H9 (cell line): ENCODE results near the gene CNN3. TPM values are rescaled to one million over a fixed set of nuclear protein-coding genes. Genes with fewer than 3 reads are reported as not detected.

Experiments used
- DNase-seq: peaks from one replicate; pipeline ENCODE4 v3.0.0-alpha.2; 2017
- H2AFZ ChIP-seq: one replicate; pipeline ENCODE4 v1.6.1; 2013; ENCODE audit warnings: mild to moderate bottlenecking, low read length, control low read depth, moderate library complexity
- H2AK5ac ChIP-seq: 2 replicates; pipeline ENCODE4 v1.6.1; 2013; ENCODE audit warnings: low read length, control low read depth, mixed read lengths; ENCODE audit not compliant: insufficient read length
- H2BK120ac ChIP-seq: one replicate; pipeline ENCODE4 v1.6.1; 2013; ENCODE audit warnings: low read depth, mild to moderate bottlenecking, low read length, control low read depth, inconsistent platforms; ENCODE audit not compliant: poor library complexity, severe bottlenecking
- H2BK12ac ChIP-seq: 2 replicates; pipeline ENCODE4 v1.6.1; 2013; ENCODE audit warnings: low read length, control low read depth, mixed read lengths, low read depth; ENCODE audit not compliant: insufficient read length
- H2BK15ac ChIP-seq: 2 replicates; pipeline ENCODE4 v1.6.1; 2013; ENCODE audit warnings: low read depth, low read length, control low read depth
- H2BK20ac ChIP-seq: one replicate; pipeline ENCODE4 v1.6.1; 2013; ENCODE audit warnings: low read depth, mild to moderate bottlenecking, low read length, control low read depth, inconsistent platforms; ENCODE audit not compliant: poor library complexity, severe bottlenecking
- H2BK5ac ChIP-seq: 2 replicates; pipeline ENCODE4 v1.6.1; 2013; ENCODE audit warnings: low read length, control low read depth, mixed read lengths; ENCODE audit not compliant: insufficient read length
- H3K14ac ChIP-seq: 2 replicates; pipeline ENCODE4 v1.6.1; 2013; ENCODE audit warnings: low read length, control low read depth; ENCODE audit not compliant: insufficient read depth
- H3K18ac ChIP-seq: 2 replicates; pipeline ENCODE4 v1.6.1; 2013; ENCODE audit warnings: low read depth, mild to moderate bottlenecking, mixed read lengths, low read length, control low read depth; ENCODE audit not compliant: insufficient read length
- H3K23ac ChIP-seq: 2 replicates; pipeline ENCODE4 v1.6.1; 2013; ENCODE audit warnings: low read length, control low read depth, mixed read lengths, low read depth; ENCODE audit not compliant: insufficient read length
- H3K23me2 ChIP-seq: 2 replicates; pipeline ENCODE4 v1.6.1; 2013; ENCODE audit warnings: low read depth, mild to moderate bottlenecking, mixed read lengths, low read length, control low read depth; ENCODE audit not compliant: insufficient read length, poor library complexity, severe bottlenecking
- H3K27ac ChIP-seq: 2 replicates; pipeline ENCODE4 v1.5.1; 2013; ENCODE audit warnings: low read length, control low read depth, mixed read lengths, low read depth; ENCODE audit not compliant: insufficient read length
- H3K27me3 ChIP-seq: 2 replicates; pipeline ENCODE4 v1.6.1; 2013; ENCODE audit warnings: low read length, control low read depth, inconsistent platforms; ENCODE audit not compliant: insufficient read depth
- H3K4ac ChIP-seq: 2 replicates; pipeline ENCODE4 v1.6.1; 2013; ENCODE audit warnings: low read depth, mild to moderate bottlenecking, control low read depth, inconsistent platforms, low read length, moderate library complexity
- H3K4me1 ChIP-seq: 2 replicates; pipeline ENCODE4 v1.6.1; 2013; ENCODE audit warnings: low read length, control low read depth, inconsistent platforms; ENCODE audit not compliant: insufficient read depth
- H3K4me2 ChIP-seq: 2 replicates; pipeline ENCODE4 v1.6.1; 2013; ENCODE audit warnings: low read length, control low read depth, mixed read lengths; ENCODE audit not compliant: insufficient read length, insufficient read depth
- H3K56ac ChIP-seq: 2 replicates; pipeline ENCODE4 v1.6.1; 2013; ENCODE audit warnings: low read depth, mild to moderate bottlenecking, mixed read lengths, low read length, control low read depth; ENCODE audit not compliant: insufficient read length
- H3K79me1 ChIP-seq: 2 replicates; pipeline ENCODE4 v1.6.1; 2013; ENCODE audit warnings: low read depth, mild to moderate bottlenecking, moderate library complexity, low read length, control low read depth, inconsistent platforms; ENCODE audit not compliant: insufficient read depth, poor library complexity, severe bottlenecking
- H3K79me2 ChIP-seq: 2 replicates; pipeline ENCODE4 v1.6.1; 2013; ENCODE audit warnings: low read length, control low read depth, inconsistent platforms; ENCODE audit not compliant: insufficient read depth
- H3K9ac ChIP-seq: 2 replicates; pipeline ENCODE4 v1.6.1; 2013; ENCODE audit warnings: low read length, control low read depth, mixed read lengths; ENCODE audit not compliant: insufficient read length; ENCODE audit errors: extremely low read depth
- H3K9me3 ChIP-seq: one replicate; pipeline ENCODE4 v1.6.1; 2013; ENCODE audit warnings: low read depth, low read length, inconsistent platforms; ENCODE audit not compliant: control insufficient read depth
- H3T11ph ChIP-seq: one replicate; pipeline ENCODE4 v1.6.1; 2013; ENCODE audit warnings: mild to moderate bottlenecking, low read length, control low read depth, inconsistent platforms
- H4K20me1 ChIP-seq: one replicate; pipeline ENCODE4 v1.6.1; 2013; ENCODE audit not compliant: control insufficient read depth, insufficient read length, insufficient read depth
- H4K5ac ChIP-seq: 2 replicates; pipeline ENCODE4 v1.6.1; 2013; ENCODE audit warnings: low read depth, mild to moderate bottlenecking, mixed read lengths, low read length, control low read depth; ENCODE audit not compliant: insufficient read length
- H4K8ac ChIP-seq: replicated peaks from 2 replicates; pipeline ENCODE4 v1.6.1; 2013; ENCODE audit warnings: low read length, control low read depth, mixed read lengths, low read depth; ENCODE audit not compliant: insufficient read length
- H4K91ac ChIP-seq: 2 replicates; pipeline ENCODE4 v1.6.1; 2013; ENCODE audit warnings: low read depth, mild to moderate bottlenecking, moderate library complexity, mixed read lengths, low read length, control low read depth; ENCODE audit not compliant: insufficient read length
- H3K27ac Mint-ChIP-seq, 3 experiments: 2 replicates in 2 of 3; 3 replicates in 1 of 3; pipeline ENCODE4 v1.8.0; 2020 to 2021; ENCODE audit warnings: mixed read lengths in 3 of 3, mild to moderate bottlenecking in 1 of 3, moderate library complexity in 1 of 3
- H3K27me3 Mint-ChIP-seq: 2 replicates; pipeline ENCODE4 v1.8.0; 2021; ENCODE audit warnings: low read depth, mild to moderate bottlenecking, moderate library complexity, mixed read lengths
- H3K36me3 Mint-ChIP-seq, 3 experiments: 2 replicates in 2 of 3; 3 replicates in 1 of 3; pipeline ENCODE4 v1.8.0; 2020 to 2021; ENCODE audit warnings: low read depth in 3 of 3, mixed read lengths in 3 of 3; ENCODE audit not compliant: insufficient read depth in 1 of 3
- H3K4me1 Mint-ChIP-seq, 2 experiments: 2 replicates each; pipeline ENCODE4 v1.8.0; 2020; ENCODE audit warnings: mixed read lengths in 2 of 2
- H3K4me3 Mint-ChIP-seq, 2 experiments: 2 replicates in 1 of 2; 3 replicates in 1 of 2; pipeline ENCODE4 v1.8.0; 2020 to 2021; ENCODE audit warnings: mild to moderate bottlenecking in 2 of 2, mixed read lengths in 2 of 2, moderate library complexity in 1 of 2
- H3K9me3 Mint-ChIP-seq, 2 experiments: 2 replicates in 1 of 2; 3 replicates in 1 of 2; pipeline ENCODE4 v1.8.0; 2020; ENCODE audit warnings: mild to moderate bottlenecking in 2 of 2, mixed read lengths in 2 of 2, moderate library complexity in 1 of 2
- CTCF ChIP-seq: fragments of 200-600 bp; sonication (generic); conservative IDR thresholded peaks from 3 replicates; pipeline ENCODE4 v1.8.0; 2021; ENCODE audit warnings: antibody characterized with exemption, mild to moderate bottlenecking
- WGBS: extraction: QIAGEN DNeasy Blood & Tissue Kit; methylation state at CpG from one replicate; pipeline ENCODE4 v1.1.7; 2013; ENCODE audit warnings: missing lambda C conversion rate, low lambda C conversion rate, mixed read lengths; ENCODE audit not compliant: insufficient read length; ENCODE audit errors: extremely low coverage; 5-methylcytosine and 5-hydroxymethylcytosine counted together
- total RNA-seq: library from RNA; stranded (reverse); gene quantifications from 2 replicates; pipeline ENCODE4 v1.2.1, GENCODE V29; 2021

Gene CNN3
- total RNA-seq, 1 experiment from 2014 or later: 279 TPM

GRCh38 chr1:94974824-94975223 is 47.9 kb upstream of the CNN3 start:
- H3K27ac Mint-ChIP-seq: no peak overlapping the region
- WGBS: no CpG with 5 or more reads among the region's 1 CpG

More at GRCh38 chr1:94974824-94975223, 47.9 kb upstream of the CNN3 start:
- no peak overlapping the region for H3K14ac ChIP-seq
- no peaks in the 10 kb centered on the region for H3K23me2 ChIP-seq
- Mint-ChIP-seq H3K4me1 (peaks cover 10 to 14% of the 10 kb centered on the region in 2 experiments), H3K27me3 (no peaks in the 10 kb centered on the region), H3K9me3 (no peaks in the 10 kb centered on the region; a peak in 2 of 5 replicates), H3K36me3 (no peaks in the 10 kb centered on the region), H3K4me3 (no peak overlapping the region)
- H3K9ac ChIP-seq: no peak overlapping the region
- H2BK20ac ChIP-seq: no peak overlapping the region
- H3K4me1 ChIP-seq: no peaks in the 10 kb centered on the region; the same call in 1 of the 2 replicates
- H4K8ac ChIP-seq: no peak overlapping the region
- H2AFZ ChIP-seq: no peak overlapping the region
- no peak overlapping the region for H2BK15ac ChIP-seq
- no peak overlapping the region for H2AK5ac ChIP-seq
- H3K4me2 ChIP-seq: no peak overlapping the region
- H2BK120ac ChIP-seq: no peak overlapping the region
- no peak overlapping the region for H3K4ac ChIP-seq
- no peak overlapping the region for H3K18ac ChIP-seq
- H3K56ac ChIP-seq: no peak overlapping the region
- no peak for DNase-seq
- H4K91ac ChIP-seq: no peak overlapping the region
- H3K79me1 ChIP-seq: no peaks in the 10 kb centered on the region
- no peak overlapping the region for H3K23ac ChIP-seq
- H3T11ph ChIP-seq: no peak overlapping the region
- no peak for TF ChIP-seq CTCF
- H2BK12ac ChIP-seq: no peak overlapping the region
- H3K9me3 ChIP-seq: no peaks in the 10 kb centered on the region
- no peak overlapping the region for H2BK5ac ChIP-seq
- no peaks in the 10 kb centered on the region for H3K79me2 ChIP-seq
- no peaks in the 10 kb centered on the region for H3K27me3 ChIP-seq
- no peak overlapping the region for H4K5ac ChIP-seq
- H4K20me1 ChIP-seq: no peaks in the 10 kb centered on the region
- no peak overlapping the region for H3K27ac ChIP-seq
